MM.1S (cell line): ENCODE measurements around the gene MOSMO.

Experiments
- CTCF ChIP-seq: fragments of 300-600 bp; sonication (generic); IDR thresholded peaks from 2 replicates; pipeline ENCODE4 v1.5.1; 2016; ENCODE audit warnings: antibody characterized with exemption, low read length, mixed read lengths
- EZH2 ChIP-seq: fragments of 300-600 bp; sonication (generic); optimal IDR thresholded peaks from 2 replicates; pipeline ENCODE3; 2017; ENCODE audit warnings: low read depth, mild to moderate bottlenecking, antibody characterized with exemption, low read length, mixed read lengths
- EZH2phosphoT487 ChIP-seq: fragments of 300-600 bp; sonication (generic); IDR thresholded peaks from 2 replicates; pipeline ENCODE4 v1.6.1; 2018; ENCODE audit warnings: antibody characterized with exemption, low read length

- no peak for TF ChIP-seq CTCF
- TF ChIP-seq EZH2 = no peak
- TF ChIP-seq EZH2phosphoT487 = no peak
These were observed 83.8 kb downstream of the MOSMO start for GRCh38 chr16:22091721-22092120.
